ENCODE measurements around the gene BICD1. TPM values are rescaled to one million over a fixed set of nuclear protein-coding genes. Genes with fewer than 3 reads are reported as not detected.

Gene BICD1
- total RNA-seq, 1 experiment from 2014 or later = 10.6 TPM

DNA sequence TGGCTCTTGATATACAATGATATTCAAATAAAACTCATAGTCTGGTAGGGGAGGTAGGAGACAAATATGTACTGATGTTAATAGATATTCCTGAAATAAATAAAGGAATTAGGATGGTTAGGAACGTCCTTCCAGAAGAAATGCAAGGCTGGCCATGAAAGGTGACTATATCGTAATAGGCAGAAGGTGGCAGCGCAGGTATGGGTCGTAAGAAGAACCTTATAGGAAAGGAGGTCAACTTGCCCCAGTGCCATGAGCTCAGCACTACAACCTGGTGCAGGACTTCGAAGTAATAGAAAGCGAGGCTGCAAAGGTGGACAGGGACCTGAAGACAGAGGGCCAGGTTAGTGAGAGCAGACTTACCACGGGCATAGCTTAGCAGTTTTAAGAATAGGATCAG is 237.4 kb downstream of the BICD1 start:
- no peak for DNase-seq (ENCODE audit: low spot score)

- no peak for DNase-seq (ENCODE audit: low spot score)
Observed at GRCh38 chr12:32353540-32353939, 246.9 kb downstream of the BICD1 start.

GRCh38 chr12:32357601-32358249 is 251.1 kb downstream of the BICD1 start:
- DNase-seq (ENCODE audit: low spot score) = no peak

DNA sequence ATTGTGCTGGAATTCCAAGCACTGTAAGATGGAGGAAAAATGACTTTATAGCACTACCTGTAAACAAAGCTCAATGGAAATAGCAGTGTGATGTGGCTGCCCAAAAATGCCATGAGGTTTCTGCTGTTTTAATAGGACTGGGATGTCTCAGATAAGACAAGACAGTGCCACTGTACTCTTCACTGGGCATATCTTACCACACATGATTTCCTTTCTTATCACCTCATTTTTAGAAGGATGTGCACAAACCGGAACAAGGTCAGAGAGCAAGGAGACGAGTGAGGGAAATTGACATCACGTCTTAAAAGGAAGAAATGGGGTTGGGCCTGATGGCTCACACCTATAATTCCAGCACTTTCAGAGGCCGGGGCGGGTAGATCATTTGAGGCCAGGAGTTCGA is 254.3 kb downstream of the BICD1 start:
- DNase-seq (ENCODE audit: low spot score) = no peak

DNA sequence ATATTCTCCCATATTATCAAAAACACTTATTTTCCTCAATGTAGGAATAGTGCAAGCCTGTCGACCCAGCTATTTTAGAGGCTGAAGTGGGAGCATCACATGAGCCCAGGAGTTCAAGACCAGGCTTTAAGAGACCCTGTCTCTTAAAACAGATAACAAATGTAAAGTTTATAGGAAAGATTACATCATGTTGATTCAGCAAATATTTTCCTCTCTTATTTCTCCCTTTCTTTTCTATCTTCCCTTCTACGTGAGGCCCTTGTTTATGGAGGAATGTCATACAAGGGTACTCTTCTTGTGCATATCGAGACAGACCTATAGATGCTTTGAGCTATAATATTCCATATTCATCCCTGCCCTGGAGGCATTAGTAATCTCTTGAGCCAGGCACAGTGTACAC is 256.2 kb downstream of the BICD1 start:
- DNase-seq (ENCODE audit: low spot score) = no peak

DNA sequence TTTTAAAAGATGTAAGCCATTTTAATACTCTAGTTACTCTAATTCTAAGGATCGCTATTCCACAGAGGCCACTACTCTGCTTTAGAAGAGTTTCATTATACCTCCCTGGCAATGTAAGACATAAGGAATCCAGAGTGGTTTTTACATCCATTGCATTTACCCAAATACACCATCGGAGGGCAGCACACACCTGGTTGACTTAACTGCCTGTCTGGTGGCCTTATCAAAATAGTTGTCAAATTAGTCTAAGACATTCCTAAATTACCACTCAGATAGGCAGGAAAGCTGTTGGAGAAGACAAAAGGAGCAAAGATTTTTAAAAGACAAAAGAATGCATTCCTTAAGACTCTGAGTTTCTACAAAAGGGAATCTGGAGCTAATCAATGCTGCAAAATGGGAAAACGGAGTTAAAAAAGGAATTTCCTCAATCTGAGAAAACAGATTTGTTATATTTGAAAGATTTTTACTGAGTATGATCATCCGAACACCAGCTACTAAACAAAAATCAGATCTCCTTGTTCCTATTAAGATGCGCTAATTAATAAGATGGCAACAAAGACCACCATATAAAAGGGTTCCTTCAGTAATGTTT is 258.9 kb downstream of the BICD1 start:
- peak; percentile 57 for DNase-seq (ENCODE audit: low spot score)

GRCh38 chr12:32366714-32367113 is 260.1 kb downstream of the BICD1 start:
- no peak for DNase-seq (ENCODE audit: low spot score)

- DNase-seq (ENCODE audit: low spot score) = no peak
Observed at GRCh38 chr12:32367381-32367780, 260.7 kb downstream of the BICD1 start.

GRCh38 chr12:32369202-32369601 is 262.6 kb downstream of the BICD1 start:
- no peak for DNase-seq (ENCODE audit: low spot score)

- no peak for DNase-seq (ENCODE audit: low spot score)
Observed at GRCh38 chr12:32377344-32378055, 270.9 kb downstream of the BICD1 start.

GRCh38 chr12:32379213-32379612 is 272.6 kb downstream of the BICD1 start:
- no peak for DNase-seq (ENCODE audit: low spot score)

- no peak for DNase-seq (ENCODE audit: low spot score)
Observed at GRCh38 chr12:32379667-32380066, 273.0 kb downstream of the BICD1 start.

DNA sequence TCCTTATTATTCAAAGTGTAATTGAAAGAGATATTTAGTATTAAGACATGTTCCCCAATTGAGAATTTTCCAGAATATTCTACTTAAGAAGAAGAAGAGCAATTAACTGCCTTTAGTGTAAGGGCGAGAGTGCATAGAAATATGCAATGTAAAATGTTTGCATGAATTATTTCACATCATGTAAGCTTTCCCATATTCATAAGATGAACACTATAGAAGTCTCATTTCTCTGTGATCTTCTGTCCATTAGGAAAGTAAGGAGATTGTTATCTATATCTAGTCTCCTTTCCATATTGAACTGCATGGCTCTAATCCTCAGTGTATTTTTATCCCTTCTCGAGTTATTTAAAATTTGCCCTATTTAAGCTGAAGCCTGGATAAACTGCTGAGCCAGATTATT is 275.6 kb downstream of the BICD1 start:
- no peak for DNase-seq (ENCODE audit: low spot score)

GRCh38 chr12:32390572-32391219 is 284.0 kb downstream of the BICD1 start:
- no peak for DNase-seq (ENCODE audit: low spot score)

- no peak for DNase-seq (ENCODE audit: low spot score)
Observed at GRCh38 chr12:32395026-32395425, 288.4 kb downstream of the BICD1 start.

DNA sequence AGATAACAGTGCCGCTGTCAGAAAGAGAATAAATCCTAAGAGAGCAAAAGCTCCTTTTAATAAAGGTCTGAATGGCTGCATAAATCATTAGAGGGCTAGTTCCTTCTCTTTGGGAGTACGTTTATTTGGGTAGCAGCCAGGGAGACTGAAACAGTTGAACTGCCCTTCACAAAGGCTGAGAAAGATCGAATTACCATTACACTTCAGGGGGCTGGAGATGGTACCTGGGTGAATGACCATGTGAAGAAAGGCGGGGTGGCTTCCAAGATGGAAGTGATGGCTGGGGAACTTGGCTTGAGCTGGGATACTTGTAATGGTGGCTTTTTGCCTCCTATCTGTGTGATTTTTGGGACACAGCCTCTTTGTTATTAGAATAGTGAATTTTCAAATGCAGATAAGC is 291.0 kb downstream of the BICD1 start:
- no peak for DNase-seq (ENCODE audit: low spot score)

- DNase-seq (ENCODE audit: low spot score) = no peak
Observed at GRCh38 chr12:32398181-32398580, 291.5 kb downstream of the BICD1 start.

GRCh38 chr12:32398816-32399369 is 292.2 kb downstream of the BICD1 start:
- DNase-seq (ENCODE audit: low spot score) = no peak

DNA sequence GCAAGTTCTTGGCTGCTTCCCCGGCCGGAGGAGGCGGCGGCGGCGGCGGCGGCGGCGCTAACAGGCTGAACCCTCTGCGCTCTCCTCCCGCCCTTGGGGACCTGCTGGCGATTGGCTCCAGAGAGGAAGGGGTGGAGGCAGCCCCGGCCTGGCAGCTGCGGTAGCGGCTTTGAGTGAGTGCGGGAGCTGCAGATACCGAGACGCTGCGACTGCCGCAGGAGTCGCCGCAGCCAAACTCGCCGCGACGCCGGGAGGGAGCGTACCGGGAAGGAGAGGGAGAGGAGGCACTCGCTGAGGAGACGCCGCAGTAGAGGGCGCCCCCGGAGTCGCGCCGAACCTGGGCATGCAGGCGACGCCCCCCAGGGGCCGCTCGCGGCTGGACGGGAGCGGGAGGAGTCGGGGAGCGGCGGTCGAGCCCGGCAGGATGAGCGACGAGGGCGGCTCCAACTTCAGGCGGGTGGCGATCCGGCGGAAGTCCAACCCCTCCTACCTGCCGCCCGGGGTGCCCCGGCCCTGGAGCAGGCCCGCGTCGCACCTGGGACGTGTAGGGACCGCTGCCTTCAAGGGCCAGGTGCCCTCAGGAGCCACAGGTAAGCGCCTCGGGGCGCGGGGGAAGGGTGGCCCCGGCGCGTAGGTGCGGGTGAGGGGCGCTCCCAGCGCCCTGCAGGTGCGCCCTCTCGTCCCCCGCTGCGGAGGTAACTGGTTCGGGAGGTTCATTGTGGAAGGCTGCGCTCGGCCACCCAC is 292.9 kb downstream of the BICD1 start, which contains the start of gene FGD4:
Gene FGD4 (plus strand): TSS at position 189 of the 744 bp plus-strand sequence.
- DNase-seq (ENCODE audit: low spot score) = peak; percentile 75

- DNase-seq (ENCODE audit: low spot score) = no peak
Observed at GRCh38 chr12:32400114-32400672, 293.5 kb downstream of the BICD1 start.

DNA sequence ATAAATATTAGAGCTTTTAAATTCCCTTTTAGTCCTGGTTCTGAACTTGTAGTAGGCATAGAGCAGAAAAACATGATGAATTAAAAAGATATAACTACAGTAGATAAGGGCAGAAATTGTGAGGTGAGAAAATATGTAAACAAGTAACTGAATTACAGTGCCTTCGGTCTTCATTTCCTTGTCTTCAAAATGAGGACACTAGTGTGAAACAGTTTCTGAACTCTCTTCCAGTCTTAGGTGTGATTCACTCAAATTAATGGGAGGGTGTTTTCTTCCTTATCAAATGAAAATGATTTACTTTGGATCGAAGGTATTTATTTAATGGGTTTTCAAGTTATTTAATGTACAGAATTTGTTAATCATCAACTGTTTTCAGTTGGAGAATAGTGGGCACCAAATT is 294.2 kb downstream of the BICD1 start:
- DNase-seq (ENCODE audit: low spot score) = no peak

Measured in H4 (cell line).